Naive thymus-derived CD4-positive, alpha-beta T cell (primary cell): ENCODE measurements around the gene LY6G6F. TPM values are rescaled to one million over a fixed set of nuclear protein-coding genes. Genes with fewer than 3 reads are reported as not detected.
A peak's percentile ranks its signal among the peaks of the same experiment; 100 is the strongest.

Experiments used
- ATAC-seq: fragments of 150-1000 bp; cut with Tn5 transposase; 2 replicates; pipeline ENCODE4 v1.10.0; 2021; ENCODE audit warnings: mild to moderate bottlenecking, moderate library complexity
- CTCF ChIA-PET: fragments of 350-600 bp; sonication (Branson Sonifier 250); formaldehyde crosslinking; loops from one replicate; lab custom pipeline; 2021; ENCODE audit warnings: antibody characterized with exemption; lab: Charles Lee
- POLR2A ChIA-PET: fragments of 350-600 bp; sonication (Branson Sonifier 250); formaldehyde crosslinking; loops from one replicate; lab custom pipeline; 2021; ENCODE audit warnings: antibody characterized with exemption, inconsistent platforms; lab: Charles Lee
- DNase-seq, 9 donors: peaks; one replicate each; pipeline versions ENCODE4 v3.0.0 to v3.0.0-alpha.2; 2020 to 2022; ENCODE audit warnings: mixed read lengths in 1 of 9
- H3K27ac ChIP-seq: one replicate; pipeline ENCODE4 v1.7.0; 2013; ENCODE audit warnings: mild to moderate bottlenecking, low read depth, low read length, moderate library complexity
- H3K27me3 ChIP-seq, 2 donors: one replicate each; pipeline ENCODE4 v1.7.0; 2013; ENCODE audit warnings: low read length in 2 of 2, mild to moderate bottlenecking in 2 of 2, moderate library complexity in 2 of 2; ENCODE audit not compliant: control insufficient read depth in 2 of 2, insufficient read depth in 2 of 2
- H3K36me3 ChIP-seq, 3 experiments: 1 replicate in 2 of 3; 2 replicates in 1 of 3; pipeline ENCODE4 v1.7.0; 2013; ENCODE audit warnings: low read length in 3 of 3, mild to moderate bottlenecking in 3 of 3, moderate library complexity in 1 of 3; ENCODE audit not compliant: insufficient read depth in 3 of 3, control insufficient read depth in 2 of 3
- H3K4me1 ChIP-seq, 2 donors: one replicate each; pipeline ENCODE4 v1.7.0; 2013; ENCODE audit warnings: low read length in 2 of 2, mild to moderate bottlenecking in 2 of 2, moderate library complexity in 1 of 2; ENCODE audit not compliant: control insufficient read depth in 2 of 2, insufficient read depth in 2 of 2
- H3K4me3 ChIP-seq: 2 replicates; pipeline ENCODE4 v1.7.0; 2013; ENCODE audit warnings: mild to moderate bottlenecking, low read length
- H3K9me3 ChIP-seq, 3 experiments: 1 replicate in 2 of 3; 2 replicates in 1 of 3; pipeline ENCODE4 v1.7.0; 2013; ENCODE audit warnings: low read length in 3 of 3; ENCODE audit not compliant: control insufficient read depth in 2 of 3
- H3K27ac Mint-ChIP-seq, 9 donors: one replicate each; pipeline ENCODE4 v1.8.0; 2020 to 2022; ENCODE audit warnings: mixed read lengths in 9 of 9, mild to moderate bottlenecking in 8 of 9, moderate library complexity in 5 of 9, inconsistent platforms in 2 of 9
- H3K27me3 Mint-ChIP-seq, 5 donors: one replicate each; pipeline ENCODE4 v1.8.0; 2021 to 2022; ENCODE audit warnings: mixed read lengths in 5 of 5, mild to moderate bottlenecking in 1 of 5
- H3K36me3 Mint-ChIP-seq, 5 donors: one replicate each; pipeline ENCODE4 v1.8.0; 2020 to 2022; ENCODE audit warnings: mixed read lengths in 5 of 5, mild to moderate bottlenecking in 3 of 5, inconsistent platforms in 1 of 5
- H3K4me1 Mint-ChIP-seq, 7 donors: one replicate each; pipeline ENCODE4 v1.8.0; 2020 to 2022; ENCODE audit warnings: mixed read lengths in 7 of 7, mild to moderate bottlenecking in 3 of 7, inconsistent platforms in 1 of 7
- H3K4me3 Mint-ChIP-seq, 10 donors: one replicate each; pipeline ENCODE4 v1.8.0; 2020 to 2022; ENCODE audit warnings: mild to moderate bottlenecking in 10 of 10, mixed read lengths in 10 of 10, moderate library complexity in 6 of 10, inconsistent platforms in 2 of 10
- H3K9me3 Mint-ChIP-seq, 11 donors: one replicate each; pipeline ENCODE4 v1.8.0; 2020 to 2022; ENCODE audit warnings: mixed read lengths in 11 of 11, mild to moderate bottlenecking in 4 of 11, inconsistent platforms in 1 of 11, moderate library complexity in 1 of 11
- intact Hi-C, 2 donors: fragments of 100-400 bp; cut with micrococcal nuclease; formaldehyde crosslinking; loops; one replicate each; pipeline ENCODE4 v1.15.1; 2023
- polyA plus RNA-seq, 2 donors: library from polyadenylated mRNA; unstranded; fragments of 300-500 nt; fragmentation: Illumina TruSeq; gene quantifications; one replicate each; pipeline ENCODE4 v1.2.3, GENCODE V29; 2021
- total RNA-seq, 6 experiments: library from RNA in 5 of 6; stranded (reverse) in 5 of 6; gene quantifications; 1 replicate in 5 of 6; 2 replicates in 1 of 6; pipeline ENCODE4 v1.2.3 and lab custom pipeline; 2021 to 2026

Gene LY6G6F
- total and polyA plus RNA-seq, 7 experiments from 2014 or later = 0.56 TPM; not detected in 6

DNA sequence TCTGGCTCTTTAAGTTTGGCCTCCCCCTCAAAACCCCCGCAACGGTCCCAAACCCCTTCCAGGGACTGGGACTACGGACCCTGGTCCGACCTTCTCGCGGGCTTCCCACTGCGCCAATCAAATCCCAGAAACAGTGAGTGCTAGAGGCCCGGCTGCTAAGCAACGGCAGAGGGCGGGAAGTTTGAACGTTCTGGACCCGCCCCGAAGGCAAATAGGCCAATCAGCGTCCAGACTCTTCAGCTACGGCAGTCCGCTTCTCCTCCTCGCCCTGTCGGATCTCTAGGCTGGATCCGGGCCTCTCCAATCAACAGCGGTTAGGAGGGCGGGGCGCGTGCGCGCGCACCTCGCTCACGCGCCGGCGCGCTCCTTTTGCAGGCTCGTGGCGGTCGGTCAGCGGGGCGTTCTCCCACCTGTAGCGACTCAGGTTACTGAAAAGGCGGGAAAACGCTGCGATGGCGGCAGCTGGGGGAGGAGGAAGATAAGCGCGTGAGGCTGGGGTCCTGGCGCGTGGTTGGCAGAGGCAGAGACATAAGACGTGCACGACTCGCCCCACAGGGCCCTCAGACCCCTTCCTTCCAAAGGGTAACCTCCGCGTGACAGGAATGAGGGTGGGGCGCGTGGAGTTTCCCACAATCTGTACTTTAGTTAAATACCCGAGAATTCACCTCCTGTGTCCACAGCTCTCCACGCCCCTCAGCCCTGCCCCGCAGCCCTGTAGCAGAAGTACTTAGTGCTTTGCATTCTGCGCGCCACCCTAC lies 33.2 kb downstream of the LY6G6F start, which contains the start of gene MSH5:
Gene MSH5, plus strand, starts transcription at position 367 of the 758 bp plus-strand sequence. CDS start 462 bp downstream, outside the sequence.
- Histone ChIP-seq H3K4me3 (peak within 1 kb of the TSS; percentile 68), H3K36me3 (no peaks in the 10 kb centered on the region), H3K27me3 (no peaks in the 10 kb centered on the region), H3K4me1 (peaks cover 32 to 33% of the 10 kb centered on the region in 2 donors), H3K9me3 (no peaks in the 10 kb centered on the region), H3K27ac (peak within 1 kb of the TSS; percentile 69)
- DNase-seq = peak; percentile 82 to 97 (median 92)
- H3K27me3 Mint-ChIP-seq = no peaks in the 10 kb centered on the region
- peak within 1 kb of the TSS; percentile 83 to 94 (median 90) for H3K27ac Mint-ChIP-seq
- H3K36me3 Mint-ChIP-seq = peaks cover 0 to 26% (median 0%) of the 10 kb centered on the region in 5 donors
- POLR2A ChIA-PET = interaction anchor here (0.6 to 4.6 kb wide), 13 partner anchors 9 to 413 kb away, joined by 3 to 28 read pairs (median 3); partner anchors contain the start of genes BAG6, LSM2 and VARS1
- peaks cover 41 to 69% (median 61%) of the 10 kb centered on the region in 7 donors for H3K4me1 Mint-ChIP-seq
- H3K4me3 Mint-ChIP-seq = peak within 1 kb of the TSS; percentile 86 to 100 (median 98)
- CTCF ChIA-PET = interaction anchor here (0.9 to 4.3 kb wide), 5 partner anchors 11 to 56 kb away, joined by 3 to 30 read pairs (median 5); partner anchors contain the start of genes DDAH2 and VARS1
- H3K9me3 Mint-ChIP-seq = peaks cover 0 to 5% (median 0%) of the 10 kb centered on the region in 11 donors
- intact Hi-C loops = loop anchor here (1.0 to 10.0 kb wide), 18 partner anchors 37 to 1465 kb away; partner anchors contain the start of genes ABHD16A (in 2 of the 2), HSPA1B (in 2 of the 2), AGPAT1 (in 1 of the 2) and ATP6V1G2 (in 1 of the 2)
- ATAC-seq = peak; percentile 93

DNA sequence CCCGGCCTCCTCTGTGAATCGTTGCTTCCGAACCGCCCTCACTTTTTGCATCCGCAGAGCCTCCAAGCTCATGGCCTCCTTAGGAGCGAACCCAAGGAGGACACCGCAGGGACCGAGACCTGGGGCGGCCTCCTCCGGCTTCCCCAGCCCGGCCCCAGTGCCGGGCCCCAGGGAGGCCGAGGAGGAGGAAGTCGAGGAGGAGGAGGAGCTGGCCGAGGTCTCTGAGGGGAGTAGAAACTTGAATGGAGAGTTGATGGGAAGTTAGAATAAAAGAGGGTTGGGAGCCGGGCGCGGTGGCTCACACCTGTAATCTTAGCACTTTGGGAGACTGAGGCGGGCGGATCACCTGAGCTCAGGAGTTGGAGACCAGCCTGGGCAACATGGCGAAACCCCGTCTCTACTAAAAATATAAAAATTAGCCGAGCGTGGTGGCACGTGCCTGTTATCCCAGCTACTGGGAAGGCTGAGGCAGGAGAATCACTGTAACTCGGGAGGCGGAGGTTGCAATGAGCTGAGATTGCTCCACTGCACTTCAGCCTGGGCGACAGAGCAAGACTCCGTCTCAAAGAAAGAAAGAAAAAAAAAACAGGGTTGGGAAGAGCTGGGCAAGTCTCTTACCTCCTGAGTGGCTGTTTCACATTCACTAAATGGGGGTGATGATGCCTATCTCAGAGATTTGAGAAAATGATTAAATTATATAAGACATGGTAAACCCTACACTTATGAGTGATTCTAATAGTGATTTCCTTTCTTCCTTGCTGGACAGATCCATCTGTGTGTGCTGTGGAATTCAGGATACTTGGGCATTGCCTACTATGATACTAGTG lies 33.9 kb downstream of the LY6G6F start:
- peak overlapping the region; percentile 86 to 100 (median 96) for H3K4me3 Mint-ChIP-seq
- peak overlapping the region in 7 of 9 donors; percentile 78 to 93 (median 89) for H3K27ac Mint-ChIP-seq
- ChIA-PET CTCF (interaction anchor here (0.9 to 4.3 kb wide), 3 partner anchors 11 to 51 kb away, joined by 3 to 30 read pairs (median 5); partner anchors contain the start of gene DDAH2), POLR2A (interaction anchor here (0.6 to 4.6 kb wide), 8 partner anchors 10 to 412 kb away, joined by 3 to 28 read pairs (median 4); partner anchors contain the start of genes BAG6, HSPA1B and LSM2)
- DNase-seq (peak in 1 of 9 donors; percentile 62), ATAC-seq (peak; percentile 1)
- H3K27me3 ChIP-seq = no peaks in the 10 kb centered on the region
- H3K27ac ChIP-seq = peak overlapping the region; percentile 69
- peaks cover 0 to 3% (median 0%) of the 10 kb centered on the region in 11 donors for H3K9me3 Mint-ChIP-seq
- H3K4me1 ChIP-seq = peaks cover 29 to 33% of the 10 kb centered on the region in 2 donors
- no peaks in the 10 kb centered on the region for H3K27me3 Mint-ChIP-seq
- peaks cover 0 to 25% (median 0%) of the 10 kb centered on the region in 5 donors for H3K36me3 Mint-ChIP-seq
- H3K4me3 ChIP-seq = peak overlapping the region; percentile 68
- intact Hi-C loops = no loop called here
- no peaks in the 10 kb centered on the region for H3K9me3 ChIP-seq
- no peaks in the 10 kb centered on the region for H3K36me3 ChIP-seq
- peaks cover 41 to 64% (median 53%) of the 10 kb centered on the region in 7 donors for H3K4me1 Mint-ChIP-seq

DNA sequence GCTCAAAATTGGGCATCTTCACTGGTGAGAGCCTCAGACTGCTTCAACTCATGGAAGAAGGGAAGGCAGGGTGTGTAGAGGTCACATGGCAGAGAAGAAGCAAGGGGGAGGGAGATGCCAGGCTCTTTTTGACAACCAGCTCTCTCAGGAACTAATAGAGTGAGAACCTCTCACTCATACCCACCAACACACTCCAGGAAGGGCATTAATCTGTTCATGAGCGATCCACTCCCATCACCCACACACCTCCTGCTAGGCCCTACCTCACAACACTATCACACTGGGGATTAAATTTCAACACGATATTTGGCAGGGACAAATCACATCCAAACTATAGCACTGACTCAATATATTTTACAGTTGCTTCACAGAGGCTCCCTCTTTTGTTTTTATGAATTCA lies 35.1 kb downstream of the LY6G6F start:
- H3K4me1 Mint-ChIP-seq = peaks cover 31 to 59% (median 42%) of the 10 kb centered on the region in 7 donors
- Histone ChIP-seq H3K36me3 (no peaks in the 10 kb centered on the region), H3K27ac (no peak overlapping the region), H3K9me3 (no peaks in the 10 kb centered on the region), H3K4me3 (no peak overlapping the region), H3K27me3 (no peaks in the 10 kb centered on the region), H3K4me1 (peaks cover 25 to 28% of the 10 kb centered on the region in 2 donors)
- ChIA-PET CTCF (interaction anchor here (0.7 kb wide), 3 partner anchors 117 to 307 kb away, joined by 3 read pairs; no protein-coding TSS in a partner anchor), POLR2A (interaction anchor here (0.5 to 1.0 kb wide), 3 partner anchors 74 to 1985 kb away, joined by 3 to 5 read pairs (median 4); partner anchors contain the start of gene HSPA1A)
- peaks cover 0 to 18% (median 0%) of the 10 kb centered on the region in 5 donors for H3K36me3 Mint-ChIP-seq
- H3K9me3 Mint-ChIP-seq = peaks cover 0 to 5% (median 0%) of the 10 kb centered on the region in 11 donors
- no peaks in the 10 kb centered on the region for H3K27me3 Mint-ChIP-seq
- peak overlapping the region in 7 of 10 donors; percentile 10 to 55 (median 39) for H3K4me3 Mint-ChIP-seq
- DNase-seq (no peak), ATAC-seq (no peak)
- H3K27ac Mint-ChIP-seq = peak overlapping the region in 1 of 9 donors; percentile 29
- intact Hi-C loops = loop anchor here in 1 of 2 donors (1.0 kb wide), 1 partner anchor 28 kb away; no protein-coding TSS in a partner anchor

DNA sequence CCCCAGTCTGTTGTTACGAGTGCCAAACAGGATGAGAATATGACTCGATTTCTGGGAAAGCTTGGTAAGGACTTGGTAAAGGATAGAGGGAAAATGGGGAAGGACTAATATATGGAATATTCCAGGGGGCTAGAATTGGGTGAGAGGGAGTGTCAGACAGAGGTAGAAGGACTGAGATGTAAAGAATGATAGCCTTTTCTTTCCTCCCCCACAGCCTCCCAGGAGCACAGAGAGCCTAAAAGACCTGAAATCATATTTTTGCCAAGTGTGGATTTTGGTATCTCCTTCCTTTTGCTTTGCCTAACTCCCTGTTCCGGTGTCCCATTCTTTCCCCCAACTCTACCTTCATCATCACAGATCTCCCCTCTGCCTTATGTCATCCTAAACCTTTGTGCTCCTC lies 36.2 kb downstream of the LY6G6F start:
- H3K27me3 ChIP-seq = no peaks in the 10 kb centered on the region
- CTCF ChIA-PET = interaction anchor here (1.1 kb wide), 1 partner anchor 193 kb away, joined by 3 read pairs; no protein-coding TSS in a partner anchor
- Mint-ChIP-seq H3K36me3 (peaks cover 0 to 23% (median 0%) of the 10 kb centered on the region in 5 donors), H3K4me3 (peak overlapping the region in 1 of 10 donors; percentile 18), H3K9me3 (peaks cover 0 to 5% (median 0%) of the 10 kb centered on the region in 11 donors), H3K4me1 (peaks cover 21 to 52% (median 31%) of the 10 kb centered on the region in 7 donors), H3K27me3 (no peaks in the 10 kb centered on the region), H3K27ac (peak overlapping the region in 1 of 9 donors; percentile 46)
- POLR2A ChIA-PET = no interaction called here
- no peaks in the 10 kb centered on the region for H3K9me3 ChIP-seq
- no peaks in the 10 kb centered on the region for H3K36me3 ChIP-seq
- no peak overlapping the region for H3K4me3 ChIP-seq
- intact Hi-C loops = loop anchor here in 1 of 2 donors (1.0 kb wide), 1 partner anchor 27 kb away; no protein-coding TSS in a partner anchor
- peaks cover 16 to 17% of the 10 kb centered on the region in 2 donors for H3K4me1 ChIP-seq
- H3K27ac ChIP-seq = no peak overlapping the region
- ATAC-seq (no peak), DNase-seq (no peak)

DNA sequence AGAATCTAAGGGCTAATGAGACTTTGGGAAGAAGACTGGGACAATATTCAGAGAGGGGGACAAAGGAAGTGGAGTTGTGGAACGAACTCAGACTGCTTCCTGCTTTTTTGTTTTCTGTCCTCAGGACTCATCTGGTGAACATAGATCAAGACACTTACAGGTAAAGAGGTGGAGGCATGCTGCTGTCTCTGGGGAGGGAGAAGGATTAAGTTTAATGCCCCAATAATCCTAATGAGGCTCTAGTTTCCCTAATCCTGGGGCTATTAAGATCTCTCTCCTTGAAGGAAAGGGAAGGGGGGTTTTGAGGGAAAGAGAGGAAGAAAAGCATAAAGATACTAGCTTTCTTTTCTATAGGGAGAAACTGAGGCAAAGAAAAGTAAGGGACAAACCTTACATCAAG lies 37.8 kb downstream of the LY6G6F start:
- POLR2A ChIA-PET = no interaction called here

More for the DNA sequence above, 37.8 kb downstream of the LY6G6F start:
- Histone ChIP-seq H3K27ac (no peak overlapping the region), H3K4me1 (peaks cover 2 to 3% of the 10 kb centered on the region in 2 donors), H3K27me3 (no peaks in the 10 kb centered on the region), H3K36me3 (no peaks in the 10 kb centered on the region), H3K4me3 (no peak overlapping the region), H3K9me3 (no peaks in the 10 kb centered on the region)
- Mint-ChIP-seq H3K4me3 (no peak overlapping the region), H3K27ac (peak overlapping the region in 2 of 9 donors; percentile 6 to 11), H3K4me1 (peaks cover 5 to 39% (median 16%) of the 10 kb centered on the region in 7 donors), H3K27me3 (no peaks in the 10 kb centered on the region), H3K9me3 (peaks cover 0 to 5% (median 0%) of the 10 kb centered on the region in 11 donors), H3K36me3 (peaks cover 0 to 25% (median 0%) of the 10 kb centered on the region in 5 donors)
- DNase-seq (no peak), ATAC-seq (no peak)
- intact Hi-C loops = no loop called here
- CTCF ChIA-PET = no interaction called here
